LNCaP clone FGC (cell line): Measurements from ENCODE around the gene WNT8A.

Experiments used
- DNase-seq: peaks from one replicate; pipeline ENCODE4 v3.0.0-alpha.2; 2011; ENCODE audit warnings: low read depth
- H3K4me3 ChIP-seq: 2 replicates; pipeline ENCODE4 v1.5.1; 2011; ENCODE audit warnings: mild to moderate bottlenecking, low read depth, low read length, control low read depth
- TF ChIP-seq, protein P1 (sequence below): IDR thresholded peaks from 2 replicates; pipeline ENCODE4 v1.5.1; 2012; ENCODE audit warnings: mild to moderate bottlenecking; ENCODE audit not compliant: control insufficient read depth, insufficient read depth; ENCODE audit errors: extremely low read depth

Gene WNT8A

GRCh38 chr5:138103319-138103637 lies 19.4 kb downstream of the WNT8A start:
- TF ChIP-seq, protein P1, sequence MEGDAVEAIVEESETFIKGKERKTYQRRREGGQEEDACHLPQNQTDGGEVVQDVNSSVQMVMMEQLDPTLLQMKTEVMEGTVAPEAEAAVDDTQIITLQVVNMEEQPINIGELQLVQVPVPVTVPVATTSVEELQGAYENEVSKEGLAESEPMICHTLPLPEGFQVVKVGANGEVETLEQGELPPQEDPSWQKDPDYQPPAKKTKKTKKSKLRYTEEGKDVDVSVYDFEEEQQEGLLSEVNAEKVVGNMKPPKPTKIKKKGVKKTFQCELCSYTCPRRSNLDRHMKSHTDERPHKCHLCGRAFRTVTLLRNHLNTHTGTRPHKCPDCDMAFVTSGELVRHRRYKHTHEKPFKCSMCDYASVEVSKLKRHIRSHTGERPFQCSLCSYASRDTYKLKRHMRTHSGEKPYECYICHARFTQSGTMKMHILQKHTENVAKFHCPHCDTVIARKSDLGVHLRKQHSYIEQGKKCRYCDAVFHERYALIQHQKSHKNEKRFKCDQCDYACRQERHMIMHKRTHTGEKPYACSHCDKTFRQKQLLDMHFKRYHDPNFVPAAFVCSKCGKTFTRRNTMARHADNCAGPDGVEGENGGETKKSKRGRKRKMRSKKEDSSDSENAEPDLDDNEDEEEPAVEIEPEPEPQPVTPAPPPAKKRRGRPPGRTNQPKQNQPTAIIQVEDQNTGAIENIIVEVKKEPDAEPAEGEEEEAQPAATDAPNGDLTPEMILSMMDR: no peak
- H3K4me3 ChIP-seq: no peak overlapping the region
- no peak for DNase-seq

DNA sequence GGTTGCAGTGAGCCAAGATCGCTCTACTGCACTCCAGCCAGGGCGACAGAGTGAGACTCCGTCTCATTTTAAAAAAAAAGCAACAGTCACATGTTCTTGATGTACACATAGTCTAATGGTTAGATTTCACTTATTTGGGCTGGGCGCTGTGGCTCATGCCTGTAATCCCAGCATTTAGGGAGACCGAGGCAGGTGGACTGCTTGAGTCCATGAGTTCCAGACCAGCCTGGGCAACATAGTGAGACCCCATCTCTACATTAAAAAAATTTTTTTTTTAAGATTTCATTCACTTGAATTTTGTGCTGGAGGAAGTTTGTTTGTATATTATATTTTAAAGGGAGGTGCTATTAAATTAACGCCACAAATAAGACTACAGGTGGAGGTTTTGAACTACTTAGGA lies 21.9 kb downstream of the WNT8A start:
- TF ChIP-seq, protein P1: no peak
- no peak for DNase-seq
- no peak overlapping the region for H3K4me3 ChIP-seq

DNA sequence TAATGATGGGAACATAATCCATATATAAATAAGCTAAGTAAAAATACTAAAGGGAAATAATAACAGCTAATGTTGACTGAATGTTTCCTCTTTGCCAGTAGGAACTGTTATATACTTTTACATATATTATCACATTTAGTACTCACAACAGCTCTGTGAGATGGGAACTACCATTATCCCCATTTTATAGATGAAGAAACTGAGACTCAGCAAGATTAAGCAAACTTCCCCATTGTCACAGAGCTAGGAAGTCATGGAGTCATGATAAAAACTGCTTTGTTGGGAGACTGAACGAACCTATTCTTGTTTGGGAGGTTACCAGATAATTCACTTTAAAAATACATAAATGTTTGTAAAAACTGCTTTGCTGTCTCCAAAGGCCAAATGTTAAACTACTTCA lies 23.4 kb downstream of the WNT8A start:
- DNase-seq: no peak
- TF ChIP-seq, protein P1: no peak
- H3K4me3 ChIP-seq: no peak overlapping the region

GRCh38 chr5:138109463-138110265 lies 25.8 kb downstream of the WNT8A start:
- TF ChIP-seq, protein P1: no peak
- no peak for DNase-seq
- no peak overlapping the region for H3K4me3 ChIP-seq

GRCh38 chr5:138110266-138110963 lies 26.6 kb downstream of the WNT8A start:
- no peak for DNase-seq
- H3K4me3 ChIP-seq: no peak overlapping the region
- TF ChIP-seq, protein P1: no peak

DNA sequence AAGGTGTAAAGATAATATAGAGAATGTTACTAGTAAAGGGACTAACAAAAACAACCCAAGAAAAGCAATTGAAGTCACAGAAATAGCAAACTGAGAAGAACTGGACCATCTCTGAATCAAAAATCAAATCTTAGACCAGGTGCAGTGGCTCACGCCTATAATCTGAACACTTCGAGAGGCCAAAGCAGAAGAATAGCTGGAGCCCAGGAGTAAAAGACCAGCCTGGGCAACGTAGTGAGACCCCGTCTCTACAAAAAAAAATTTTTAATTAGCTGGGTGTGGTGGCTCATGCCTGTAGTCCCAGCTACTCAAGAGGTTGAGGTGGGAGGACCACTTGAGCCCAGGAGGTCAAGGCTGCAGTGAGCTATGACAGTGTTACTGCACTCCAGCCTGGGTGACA lies 27.3 kb downstream of the WNT8A start:
- no peak for DNase-seq
- H3K4me3 ChIP-seq: no peak overlapping the region
- TF ChIP-seq, protein P1: no peak
